PC-3 (cell line): Measurements from ENCODE around the gene PWWP2B. TPM values are rescaled to one million over a fixed set of nuclear protein-coding genes. Genes with fewer than 3 reads are reported as not detected.

ENCODE experiments used
- ATAC-seq: fragments of 200-7000 bp; cut with Tn5 transposase; 2 replicates; pipeline ENCODE4 v1.9.1; 2020; ENCODE audit warnings: mild to moderate bottlenecking, moderate library complexity
- BruUV-seq: library from RNA; stranded (reverse); fragments of 400-500 nt; replicated peaks from 2 replicates; lab custom pipeline; 2021; lab: Mats Ljungman, UMichigan
- CTCF ChIA-PET: fragments of 300-600 bp; sonication (Branson Sonifier 250); formaldehyde crosslinking; loops from one replicate; lab custom pipeline; 2022; ENCODE audit warnings: antibody characterized with exemption; lab: Charles Lee
- POLR2A ChIA-PET: fragments of 300-600 bp; sonication (Branson Sonifier 250); formaldehyde crosslinking; loops from one replicate; lab custom pipeline; 2022; ENCODE audit warnings: antibody characterized with exemption; ENCODE audit not compliant: unreplicated experiment; lab: Charles Lee
- DNase-seq: peaks from one replicate; pipeline ENCODE4 v3.0.0-alpha.2; 2015
- H2AFZ ChIP-seq: fragments of 300-600 bp; sonication (generic); 2 replicates; pipeline ENCODE4 v1.6.0; 2016; ENCODE audit warnings: antibody characterized with exemption, low read length
- H3F3A ChIP-seq: fragments of 300-600 bp; sonication (generic); one replicate; pipeline ENCODE4 v1.6.0; 2017; ENCODE audit warnings: antibody characterized with exemption, low read length, control low read depth, mild to moderate bottlenecking; ENCODE audit not compliant: unreplicated experiment
- H3K27ac ChIP-seq: fragments of 300-600 bp; sonication (generic); 2 replicates; pipeline ENCODE4 v1.5.1; 2016; ENCODE audit warnings: mild to moderate bottlenecking, low read length
- H3K27me3 ChIP-seq: fragments of 300-600 bp; sonication (generic); 2 replicates; pipeline ENCODE4 v1.6.1; 2016; ENCODE audit warnings: low read length, mixed read lengths
- H3K36me3 ChIP-seq: fragments of 300-600 bp; sonication (generic); 2 replicates; pipeline ENCODE4 v1.6.1; 2016; ENCODE audit warnings: low read depth, mixed run types, low read length, mixed read lengths
- H3K4me1 ChIP-seq: fragments of 300-600 bp; sonication (generic); 2 replicates; pipeline ENCODE4 v1.5.1; 2016; ENCODE audit warnings: low read length; ENCODE audit not compliant: insufficient read depth
- H3K4me2 ChIP-seq: fragments of 300-600 bp; sonication (generic); 2 replicates; pipeline ENCODE4 v1.6.0; 2016; ENCODE audit warnings: low read length
- H3K4me3 ChIP-seq: fragments of 300-600 bp; sonication (generic); 2 replicates; pipeline ENCODE4 v1.5.1; 2016; ENCODE audit warnings: mild to moderate bottlenecking, low read length, mixed read lengths
- H3K79me2 ChIP-seq: fragments of 300-600 bp; sonication (generic); 2 replicates; pipeline ENCODE4 v1.6.1; 2017; ENCODE audit warnings: low read length, mixed read lengths
- H3K9ac ChIP-seq: fragments of 300-600 bp; sonication (generic); 2 replicates; pipeline ENCODE4 v1.6.0; 2016; ENCODE audit warnings: mild to moderate bottlenecking, low read length
- H3K9me2 ChIP-seq: fragments of 300-600 bp; sonication (generic); replicated peaks from 2 replicates; pipeline ENCODE4 v1.6.1; 2016; ENCODE audit warnings: mixed run types, low read length, mixed read lengths
- H3K9me3 ChIP-seq: fragments of 300-600 bp; sonication (generic); 2 replicates; pipeline ENCODE4 v1.6.1; 2016; ENCODE audit warnings: low read length, mixed read lengths
- H4K20me1 ChIP-seq: fragments of 300-600 bp; sonication (generic); 2 replicates; pipeline ENCODE4 v1.6.1; 2016; ENCODE audit warnings: low read length, mixed read lengths
- EZH2 ChIP-seq: fragments of 300-600 bp; sonication (generic); IDR thresholded peaks from one replicate; pipeline ENCODE4 v1.6.1; 2017; ENCODE audit warnings: antibody characterized with exemption, mild to moderate bottlenecking, low read length; ENCODE audit not compliant: unreplicated experiment
- EZH2phosphoT487 ChIP-seq: fragments of 300-600 bp; sonication (generic); IDR thresholded peaks from 2 replicates; pipeline ENCODE4 v1.6.1; 2018; ENCODE audit warnings: mild to moderate bottlenecking, antibody characterized with exemption, low read length, borderline replicate concordance
- intact Hi-C: fragments of 100-400 bp; cut with micrococcal nuclease; formaldehyde crosslinking; loops from 2 replicates; pipeline ENCODE4 v1.9.0; 2023
- total RNA-seq: library from RNA; depleted of rRNA; stranded (reverse); fragments of >200 nt; gene quantifications from 2 replicates; pipeline ENCODE4 v1.2.3, GENCODE V29; 2014
- TF ChIP-seq, protein P1 (sequence below): fragments of 300-600 bp; sonication (generic); conservative IDR thresholded peaks from 2 replicates; pipeline ENCODE4 v1.5.1; 2017; ENCODE audit warnings: antibody characterized with exemption, low read depth, mild to moderate bottlenecking, low read length

Gene PWWP2B
- total RNA-seq, 1 experiment from 2014 or later, result 24.5 TPM

DNA sequence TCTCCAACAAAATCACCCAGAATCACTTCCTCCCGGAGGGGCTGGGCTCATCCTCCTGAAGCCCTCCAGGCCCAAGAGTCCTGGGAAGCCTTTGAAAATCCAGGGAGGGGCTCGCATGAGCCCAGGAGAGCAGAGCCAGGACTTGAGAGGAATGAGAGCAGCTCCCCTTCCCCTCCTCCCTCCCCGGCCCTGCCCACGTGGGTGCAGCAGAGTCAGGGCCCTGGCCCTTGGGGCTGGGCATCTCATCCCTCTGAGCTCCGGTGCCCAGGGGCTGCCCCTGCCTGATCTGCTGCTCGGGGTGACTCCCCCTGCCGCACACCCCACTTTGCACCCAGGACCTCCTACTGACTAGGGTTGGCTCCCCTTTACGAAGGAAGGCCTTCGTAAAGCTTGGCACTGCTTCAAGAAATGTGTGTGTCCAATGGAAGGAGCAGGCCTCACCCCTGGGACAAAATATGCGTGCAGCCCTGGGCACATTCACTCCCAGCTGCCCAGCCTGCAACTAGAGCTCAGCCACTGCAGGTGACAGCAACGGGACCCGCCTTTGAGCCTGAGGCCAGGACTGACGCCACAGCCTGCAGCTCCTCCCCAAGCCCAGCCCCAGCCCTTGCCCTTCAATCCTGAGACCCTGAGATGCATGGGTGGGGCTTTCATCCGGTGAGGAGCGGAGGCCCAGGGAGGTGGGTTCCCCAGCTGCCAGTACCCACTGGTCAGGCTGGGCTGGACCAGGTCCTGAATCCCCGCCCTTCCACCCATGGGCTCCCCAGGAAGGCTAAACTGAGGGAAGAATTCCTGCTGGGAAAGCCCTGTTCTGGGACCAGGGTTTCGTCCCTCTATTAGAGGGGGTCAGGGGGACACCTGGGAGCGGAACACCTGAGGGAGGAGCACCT is 21.8 kb downstream of the PWWP2B start:
- H3K9me3 ChIP-seq, result no peaks in the 10 kb centered on the region
- peak overlapping the region; percentile 67 for H3K9ac ChIP-seq
- peak; percentile 58 for ATAC-seq
- TF ChIP-seq EZH2phosphoT487, result no peak
- TF ChIP-seq EZH2, result no peak
- TF ChIP-seq, protein P1, sequence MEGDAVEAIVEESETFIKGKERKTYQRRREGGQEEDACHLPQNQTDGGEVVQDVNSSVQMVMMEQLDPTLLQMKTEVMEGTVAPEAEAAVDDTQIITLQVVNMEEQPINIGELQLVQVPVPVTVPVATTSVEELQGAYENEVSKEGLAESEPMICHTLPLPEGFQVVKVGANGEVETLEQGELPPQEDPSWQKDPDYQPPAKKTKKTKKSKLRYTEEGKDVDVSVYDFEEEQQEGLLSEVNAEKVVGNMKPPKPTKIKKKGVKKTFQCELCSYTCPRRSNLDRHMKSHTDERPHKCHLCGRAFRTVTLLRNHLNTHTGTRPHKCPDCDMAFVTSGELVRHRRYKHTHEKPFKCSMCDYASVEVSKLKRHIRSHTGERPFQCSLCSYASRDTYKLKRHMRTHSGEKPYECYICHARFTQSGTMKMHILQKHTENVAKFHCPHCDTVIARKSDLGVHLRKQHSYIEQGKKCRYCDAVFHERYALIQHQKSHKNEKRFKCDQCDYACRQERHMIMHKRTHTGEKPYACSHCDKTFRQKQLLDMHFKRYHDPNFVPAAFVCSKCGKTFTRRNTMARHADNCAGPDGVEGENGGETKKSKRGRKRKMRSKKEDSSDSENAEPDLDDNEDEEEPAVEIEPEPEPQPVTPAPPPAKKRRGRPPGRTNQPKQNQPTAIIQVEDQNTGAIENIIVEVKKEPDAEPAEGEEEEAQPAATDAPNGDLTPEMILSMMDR, result no peak
- ChIA-PET POLR2A (interaction anchor here (1.0 kb wide), 1 partner anchor 25 kb away, joined by 3 read pairs; no protein-coding TSS in a partner anchor), CTCF (no interaction called here)
- peaks cover 35% of the 10 kb centered on the region for H3K4me1 ChIP-seq
- no peak overlapping the region for H2AFZ ChIP-seq
- peak; percentile 79 for DNase-seq
- peak overlapping the region; percentile 40 for H3K4me2 ChIP-seq
- H4K20me1 ChIP-seq, result no peaks in the 10 kb centered on the region
- no peak overlapping the region for H3K4me3 ChIP-seq
- H3K36me3 ChIP-seq, result no peaks in the 10 kb centered on the region
- no peaks in the 10 kb centered on the region for H3K27me3 ChIP-seq
- TSS peak; percentile 29 for BruUV-seq
- peaks cover 28% of the 10 kb centered on the region for H3K79me2 ChIP-seq
- H3K9me2 ChIP-seq, result no peaks in the 10 kb centered on the region
- intact Hi-C loops, result no loop called here
- H3F3A ChIP-seq, result no peaks in the 10 kb centered on the region
- H3K27ac ChIP-seq, result peak overlapping the region; percentile 91

DNA sequence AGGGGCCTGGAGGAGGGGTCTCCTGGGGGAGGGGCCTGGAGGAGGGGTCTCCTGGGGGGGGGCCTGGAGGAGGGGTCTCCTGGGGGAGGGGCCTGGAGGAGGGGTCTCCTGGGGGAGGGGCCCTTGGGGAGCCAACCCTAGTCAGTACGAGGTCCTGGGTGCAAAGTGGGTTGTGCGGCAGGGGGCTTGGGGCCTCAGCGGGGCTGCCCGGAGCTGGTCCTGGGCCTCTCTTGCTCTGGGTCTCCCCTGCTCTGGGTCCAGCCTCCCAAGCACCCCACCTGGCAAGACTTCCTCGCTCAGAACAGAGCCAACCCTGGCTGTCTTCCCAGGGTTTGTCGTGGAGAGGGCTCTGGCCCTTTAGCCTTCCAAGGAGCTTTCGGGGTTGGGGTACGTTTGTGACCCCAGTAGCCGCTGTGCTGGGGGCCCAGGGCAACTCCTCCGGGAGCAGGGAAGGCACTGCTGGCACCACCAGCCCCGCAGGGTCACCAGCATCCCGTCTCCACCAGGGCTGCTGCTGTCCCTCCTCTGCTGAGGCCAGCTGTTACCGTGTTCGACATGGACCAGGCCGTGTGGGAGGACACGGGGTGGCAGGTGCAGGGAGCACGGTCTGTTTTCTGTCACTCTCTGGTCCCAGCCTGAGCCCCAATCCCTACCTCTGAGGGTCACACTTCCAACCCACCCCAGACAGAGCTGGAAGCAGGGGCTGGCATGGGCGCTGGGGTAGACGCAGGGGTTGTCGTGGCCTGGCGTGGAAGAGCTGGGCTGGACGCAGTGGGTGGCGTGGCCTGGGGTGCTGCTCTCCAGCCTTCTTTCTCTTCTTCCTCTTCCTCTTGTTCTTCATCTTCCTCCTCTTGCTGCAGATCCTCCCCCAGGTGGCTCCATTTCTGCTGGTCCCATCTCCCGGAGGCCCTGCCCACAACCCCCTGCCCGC is 22.8 kb downstream of the PWWP2B start:
- Histone ChIP-seq H3K27ac (peak overlapping the region; percentile 92), H3K9me2 (no peaks in the 10 kb centered on the region), H3F3A (no peaks in the 10 kb centered on the region), H3K9ac (no peak overlapping the region), H3K4me2 (peak overlapping the region; percentile 77; the same call in 1 of the 2 replicates), H3K79me2 (peaks cover 22% of the 10 kb centered on the region), H2AFZ (no peak overlapping the region), H3K9me3 (no peaks in the 10 kb centered on the region), H4K20me1 (no peaks in the 10 kb centered on the region), H3K36me3 (no peaks in the 10 kb centered on the region), H3K4me1 (peaks cover 35% of the 10 kb centered on the region), H3K27me3 (no peaks in the 10 kb centered on the region), H3K4me3 (no peak overlapping the region)
- DNase-seq, result no peak
- no peak for ATAC-seq
- no TSS peak for BruUV-seq
- CTCF ChIA-PET, result no interaction called here
- POLR2A ChIA-PET, result no interaction called here
- intact Hi-C loops, result loop anchor here (2.0 kb wide), 1 partner anchor 29 kb away; no protein-coding TSS in a partner anchor
- TF ChIP-seq, protein P1, result no peak
- no peak for TF ChIP-seq EZH2phosphoT487
- TF ChIP-seq EZH2, result no peak
